ACC112 (cell line): ENCODE results near the gene GRIP1.

Experiments
- H2AFZ ChIP-seq: fragments of 200-600 bp; sonication (generic); one replicate; pipeline ENCODE4 v1.6.0; 2017; ENCODE audit warnings: antibody characterized with exemption, low read length; ENCODE audit not compliant: unreplicated experiment
- H3K27ac ChIP-seq: fragments of 200-600 bp; sonication (generic); 2 replicates; pipeline ENCODE4 v1.5.1; 2014; ENCODE audit warnings: low read depth, mild to moderate bottlenecking, antibody characterized with exemption, low read length, moderate library complexity
- H3K27me3 ChIP-seq: fragments of 200-600 bp; sonication (generic); 2 replicates; pipeline ENCODE4 v1.6.1; 2014; ENCODE audit warnings: mild to moderate bottlenecking, antibody characterized with exemption, low read length, moderate library complexity, mixed read lengths; ENCODE audit not compliant: insufficient read depth
- H3K36me3 ChIP-seq: fragments of 200-600 bp; sonication (generic); 2 replicates; pipeline ENCODE4 v1.6.1; 2016; ENCODE audit warnings: mild to moderate bottlenecking, antibody characterized with exemption, low read length, moderate library complexity, mixed read lengths; ENCODE audit not compliant: insufficient read depth
- H3K4me1 ChIP-seq: fragments of 200-600 bp; sonication (generic); one replicate; pipeline ENCODE4 v1.6.1; 2016; ENCODE audit warnings: low read length, mixed read lengths; ENCODE audit not compliant: insufficient read depth, unreplicated experiment, control insufficient read depth
- H3K4me3 ChIP-seq: fragments of 200-600 bp; sonication (generic); 2 replicates; pipeline ENCODE4 v1.5.1; 2014; ENCODE audit warnings: mild to moderate bottlenecking, low read depth, low read length
- H3K79me2 ChIP-seq: fragments of 200-600 bp; sonication (generic); one replicate; pipeline ENCODE4 v1.6.0; 2016; ENCODE audit warnings: low read length; ENCODE audit not compliant: control insufficient read depth, unreplicated experiment, insufficient read depth

The GRIP1 gene

DNA sequence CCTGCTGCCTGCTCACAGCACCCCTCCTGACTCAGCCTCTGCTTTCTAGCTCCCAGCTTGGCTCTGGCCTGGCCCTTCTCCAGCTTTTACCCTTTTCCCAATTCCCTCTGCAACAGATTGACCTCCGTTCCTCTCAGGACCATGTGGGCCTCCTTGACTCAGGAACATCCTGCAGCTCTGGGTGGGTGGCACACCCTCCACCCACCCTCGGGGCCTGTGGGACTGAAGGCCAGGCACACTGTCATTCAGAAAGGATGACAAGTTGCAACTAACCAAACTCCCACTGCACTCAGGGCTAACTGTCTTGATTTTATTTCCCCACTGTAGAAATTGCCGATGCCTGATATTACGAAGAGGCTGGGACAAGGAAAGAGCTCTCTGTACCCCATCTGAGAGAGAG, 317.2 kb downstream of the GRIP1 start:
- H3K36me3 ChIP-seq, result no peaks in the 10 kb centered on the region
- no peaks in the 10 kb centered on the region for H3K4me1 ChIP-seq
- H3K79me2 ChIP-seq, result no peaks in the 10 kb centered on the region
- no peak overlapping the region for H2AFZ ChIP-seq
- H3K4me3 ChIP-seq, result no peak overlapping the region
- H3K27ac ChIP-seq, result no peak overlapping the region
- 0 out of 2 replicates have a peak, but pooled peaks cover 3% of the 10 kb centered on the region for H3K27me3 ChIP-seq

DNA sequence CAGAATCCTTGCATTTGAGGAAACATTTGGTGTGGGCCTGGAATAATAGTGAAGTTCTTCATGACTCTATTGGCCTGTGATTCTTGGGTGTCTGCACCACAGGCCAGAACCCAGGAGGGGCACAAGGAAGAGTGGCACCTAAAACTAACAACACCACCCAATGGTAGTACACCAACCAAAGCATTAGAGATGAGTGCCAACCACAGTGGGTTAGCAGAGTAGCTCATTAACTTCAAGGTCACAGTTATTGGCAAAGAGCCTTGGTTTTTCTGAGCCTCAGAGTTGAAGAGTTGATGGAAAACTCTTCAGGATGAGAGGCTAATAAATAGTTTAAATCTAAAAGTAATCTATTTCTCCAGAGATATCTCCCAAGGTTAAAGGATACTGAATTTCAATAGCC, 319.6 kb downstream of the GRIP1 start:
- no peaks in the 10 kb centered on the region for H3K79me2 ChIP-seq
- H3K4me3 ChIP-seq, result no peak overlapping the region
- 0 out of 2 replicates have a peak, but pooled peaks cover 3% of the 10 kb centered on the region for H3K27me3 ChIP-seq
- H3K36me3 ChIP-seq, result no peaks in the 10 kb centered on the region
- no peak overlapping the region for H2AFZ ChIP-seq
- H3K4me1 ChIP-seq, result no peaks in the 10 kb centered on the region
- no peak overlapping the region for H3K27ac ChIP-seq

DNA sequence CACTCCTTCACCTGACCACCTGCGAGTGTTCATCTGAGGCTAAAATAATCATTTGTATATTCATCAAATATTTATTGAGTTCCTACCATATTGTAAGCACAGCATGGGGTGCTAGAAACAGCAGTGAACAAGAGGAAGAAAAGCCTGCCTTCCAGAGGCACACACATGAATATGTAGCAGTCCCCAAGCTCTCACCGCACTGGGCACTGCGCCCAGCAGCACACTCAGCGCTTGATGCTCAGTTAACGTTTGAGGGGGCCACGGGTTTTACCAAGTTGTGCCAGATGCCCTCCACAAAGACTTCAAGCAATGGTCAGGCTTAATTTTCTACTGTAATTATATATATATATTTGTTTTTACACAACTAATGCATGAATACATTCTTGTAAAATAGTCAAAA, 324.6 kb downstream of the GRIP1 start:
- H3K27ac ChIP-seq, result no peak overlapping the region
- no peaks in the 10 kb centered on the region for H3K4me1 ChIP-seq
- H3K36me3 ChIP-seq, result no peaks in the 10 kb centered on the region
- no peaks in the 10 kb centered on the region for H3K79me2 ChIP-seq
- no peak overlapping the region for H2AFZ ChIP-seq
- no peak overlapping the region for H3K4me3 ChIP-seq
- no peaks in the 10 kb centered on the region for H3K27me3 ChIP-seq

DNA sequence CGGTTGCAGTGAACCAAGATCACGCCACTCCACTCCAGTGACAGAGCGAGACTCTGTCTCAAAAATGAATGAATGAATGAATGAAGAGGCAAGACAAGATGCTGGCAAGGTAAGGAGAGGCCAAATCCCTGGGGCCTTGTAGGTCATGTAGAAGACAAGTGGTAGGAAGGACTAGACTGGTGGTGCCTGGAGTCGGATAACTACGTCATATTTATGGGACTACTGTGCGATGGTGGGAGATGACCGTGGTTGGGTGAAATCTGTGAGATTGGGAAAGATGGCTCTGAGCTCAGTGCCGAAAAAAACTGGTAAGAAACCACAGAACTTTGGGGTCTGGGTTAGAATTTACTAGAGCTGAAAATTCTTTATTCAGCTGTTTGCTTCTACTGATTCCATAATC, 326.0 kb downstream of the GRIP1 start:
- H3K79me2 ChIP-seq, result no peaks in the 10 kb centered on the region
- H3K36me3 ChIP-seq, result no peaks in the 10 kb centered on the region
- H3K4me1 ChIP-seq, result no peaks in the 10 kb centered on the region
- no peak overlapping the region for H3K27ac ChIP-seq
- H2AFZ ChIP-seq, result no peak overlapping the region
- no peaks in the 10 kb centered on the region for H3K27me3 ChIP-seq
- H3K4me3 ChIP-seq, result no peak overlapping the region

DNA sequence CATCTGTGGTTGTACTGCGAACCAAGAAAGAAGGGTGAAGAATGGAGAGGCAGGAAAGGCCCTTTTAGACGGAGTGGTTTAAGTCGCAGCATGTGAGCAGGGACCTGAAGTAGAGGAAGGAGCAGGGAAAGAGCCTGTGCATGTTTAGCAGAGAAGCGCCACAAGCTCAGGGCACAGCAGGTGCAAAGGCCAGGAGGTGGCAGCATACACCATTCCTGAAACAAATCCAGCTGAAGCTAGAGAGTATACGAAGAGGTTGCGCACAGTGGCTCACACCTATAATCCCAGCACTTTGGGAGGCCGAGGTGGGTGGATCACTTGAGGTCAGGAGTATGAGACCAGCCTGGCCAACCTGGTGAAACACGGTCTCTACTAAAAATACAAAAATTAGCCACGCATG, 326.7 kb downstream of the GRIP1 start:
- no peak overlapping the region for H2AFZ ChIP-seq
- H3K79me2 ChIP-seq, result no peaks in the 10 kb centered on the region

DNA sequence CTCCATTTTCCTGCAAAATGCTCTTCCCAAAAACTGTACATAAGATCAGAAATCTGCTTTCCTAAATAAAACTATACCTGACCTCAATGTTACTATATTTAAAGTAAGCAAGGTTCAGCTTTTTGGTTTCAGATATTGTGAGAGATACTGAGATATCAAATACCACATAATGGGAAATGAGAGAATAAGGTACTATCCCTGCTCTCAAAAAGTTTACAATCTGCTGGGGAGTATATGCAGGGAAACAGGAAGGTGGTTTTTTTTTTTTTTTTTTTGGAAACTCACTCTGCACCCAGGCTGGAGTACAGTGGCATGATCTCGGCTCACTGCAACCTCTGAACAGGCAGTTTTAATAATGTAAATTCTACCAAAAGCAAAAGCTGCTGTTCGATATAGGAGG, 327.6 kb downstream of the GRIP1 start:
- no peaks in the 10 kb centered on the region for H3K79me2 ChIP-seq
- H3K27ac ChIP-seq, result no peak overlapping the region
- H3K36me3 ChIP-seq, result no peaks in the 10 kb centered on the region
- no peak overlapping the region for H2AFZ ChIP-seq
- H3K4me3 ChIP-seq, result no peak overlapping the region
- no peaks in the 10 kb centered on the region for H3K27me3 ChIP-seq
- H3K4me1 ChIP-seq, result no peaks in the 10 kb centered on the region

More for the DNA sequence above, 326.7 kb downstream of the GRIP1 start:
- Histone ChIP-seq H3K27ac (no peak overlapping the region), H3K36me3 (no peaks in the 10 kb centered on the region), H3K4me3 (no peak overlapping the region), H3K27me3 (no peaks in the 10 kb centered on the region), H3K4me1 (no peaks in the 10 kb centered on the region)

DNA sequence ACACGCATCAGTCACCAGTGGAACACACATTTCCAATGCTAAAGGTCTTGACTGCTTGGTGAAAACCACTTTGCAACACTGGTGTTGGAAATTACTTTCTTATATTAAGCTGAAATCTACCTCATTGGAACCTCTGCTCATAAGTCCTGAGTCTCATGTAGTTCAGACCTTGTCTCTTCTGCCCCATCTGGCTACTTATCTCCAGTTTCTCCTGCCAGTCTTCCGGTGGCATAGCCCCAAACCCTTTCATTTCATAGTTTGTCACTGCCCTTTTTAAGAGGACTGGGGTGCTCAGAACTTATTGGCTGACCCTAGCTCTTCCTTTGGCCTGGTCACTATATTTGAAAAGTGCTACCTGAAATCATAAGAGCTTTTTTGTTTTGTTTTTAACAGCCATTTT, 332.9 kb downstream of the GRIP1 start:
- peaks cover 9% of the 10 kb centered on the region; the same call in 1 of the 2 replicates for H3K36me3 ChIP-seq
- no peaks in the 10 kb centered on the region for H3K27me3 ChIP-seq
- no peak overlapping the region for H3K4me3 ChIP-seq
- H3K79me2 ChIP-seq, result no peaks in the 10 kb centered on the region
- no peak overlapping the region for H3K27ac ChIP-seq
- no peaks in the 10 kb centered on the region for H3K4me1 ChIP-seq
- H2AFZ ChIP-seq, result no peak overlapping the region

DNA sequence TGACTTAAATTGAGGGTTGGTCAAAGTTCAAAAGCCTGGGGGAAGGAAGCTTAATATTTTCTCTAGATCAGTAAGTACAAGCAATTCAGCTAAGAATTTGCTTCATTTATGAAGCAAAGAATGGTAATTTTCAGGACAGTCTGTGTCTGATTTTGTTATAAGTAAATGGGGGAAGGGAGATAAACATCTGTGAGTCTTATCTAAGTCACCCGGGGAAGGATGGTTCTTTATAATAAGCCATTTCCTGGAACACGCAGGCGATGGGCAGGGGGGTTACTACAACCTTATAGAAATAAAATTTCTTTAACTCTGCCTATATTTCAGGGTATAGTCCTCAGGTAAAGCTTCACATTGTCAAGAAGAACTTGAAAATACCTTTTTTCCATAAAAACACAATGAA, 333.7 kb downstream of the GRIP1 start:
- Histone ChIP-seq H3K4me3 (no peak overlapping the region), H3K27ac (no peak overlapping the region), H2AFZ (no peak overlapping the region), H3K27me3 (no peaks in the 10 kb centered on the region), H3K4me1 (no peaks in the 10 kb centered on the region), H3K36me3 (peaks cover 9% of the 10 kb centered on the region; the same call in 1 of the 2 replicates), H3K79me2 (no peaks in the 10 kb centered on the region)

DNA sequence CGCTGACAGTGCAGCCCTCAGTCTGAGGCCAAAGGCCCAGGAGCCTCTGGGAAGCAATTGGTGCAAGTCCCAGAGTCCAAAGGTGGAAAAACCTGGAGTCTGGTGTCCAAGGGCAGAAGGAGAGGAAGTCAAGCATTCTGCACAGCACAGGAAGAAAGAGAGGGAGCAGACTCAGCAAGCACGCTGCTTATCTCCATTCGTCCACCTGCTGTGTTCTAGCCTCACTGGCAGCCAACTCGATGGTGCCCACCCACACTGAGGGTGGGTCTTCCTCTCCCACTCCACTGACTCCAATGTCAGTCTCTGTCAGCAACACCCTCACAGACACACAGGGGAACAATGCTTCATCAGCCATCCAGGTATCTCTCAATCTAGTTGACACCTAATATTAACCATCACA, 337.8 kb downstream of the GRIP1 start:
- Histone ChIP-seq H3K4me3 (no peak overlapping the region), H2AFZ (no peak overlapping the region), H3K27me3 (no peaks in the 10 kb centered on the region), H3K4me1 (no peaks in the 10 kb centered on the region), H3K27ac (no peak overlapping the region), H3K36me3 (peaks cover 9% of the 10 kb centered on the region; the same call in 1 of the 2 replicates), H3K79me2 (no peaks in the 10 kb centered on the region)

DNA sequence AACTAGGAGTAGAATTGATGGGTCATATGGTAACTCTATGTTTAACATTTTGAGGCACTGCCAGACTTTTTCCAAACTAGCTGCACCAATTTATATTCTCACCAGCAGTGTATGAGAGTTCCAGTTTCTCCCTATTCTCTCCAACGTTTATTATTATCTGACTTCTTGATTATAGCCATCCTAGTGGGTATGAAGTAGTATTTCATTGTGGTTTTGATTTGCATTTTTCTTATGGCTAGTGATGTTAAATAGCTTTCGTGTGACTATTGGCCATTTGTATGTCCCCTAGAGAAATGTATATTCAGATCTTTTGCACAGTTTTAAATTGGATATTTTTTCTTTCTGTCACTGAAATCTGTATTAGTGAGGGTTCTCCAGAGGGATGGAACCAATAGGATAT, 338.7 kb downstream of the GRIP1 start:
- Histone ChIP-seq H3K27ac (no peak overlapping the region), H3K4me1 (no peaks in the 10 kb centered on the region), H2AFZ (no peak overlapping the region), H3K36me3 (peaks cover 9% of the 10 kb centered on the region; the same call in 1 of the 2 replicates), H3K27me3 (no peaks in the 10 kb centered on the region), H3K4me3 (no peak overlapping the region), H3K79me2 (no peaks in the 10 kb centered on the region)

DNA sequence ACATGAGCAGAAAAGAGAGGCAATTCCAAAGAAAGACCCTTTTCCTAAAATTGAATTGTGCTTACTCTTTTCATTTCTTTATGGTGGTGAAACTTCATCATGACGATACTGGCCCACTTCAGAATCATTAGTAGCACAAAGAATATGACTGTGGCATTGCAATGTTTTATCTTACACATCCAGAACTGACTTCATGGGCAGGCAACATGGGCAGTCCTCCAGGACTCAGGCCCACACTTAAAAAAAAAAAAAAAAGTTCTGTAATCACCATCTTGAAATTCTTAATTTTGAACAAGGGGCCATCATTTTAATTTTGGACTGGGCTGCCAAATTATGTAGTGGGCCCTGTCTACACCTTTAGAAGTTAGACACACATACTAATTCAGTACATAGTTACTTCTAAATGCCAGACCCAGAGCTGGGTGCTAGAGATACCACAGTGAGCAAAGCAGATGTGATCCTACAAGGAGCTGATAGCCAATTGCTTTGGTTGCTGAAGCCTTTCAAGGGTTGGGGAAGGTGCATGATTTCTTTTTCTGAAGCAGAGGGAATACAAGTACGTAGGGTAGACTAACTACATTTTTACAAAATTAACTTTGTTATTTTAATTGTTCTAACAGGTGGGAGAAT, 341.4 kb downstream of the GRIP1 start:
- H2AFZ ChIP-seq, result no peak overlapping the region
- no peak overlapping the region for H3K4me3 ChIP-seq
- H3K36me3 ChIP-seq, result peaks cover 9% of the 10 kb centered on the region; the same call in 1 of the 2 replicates
- H3K79me2 ChIP-seq, result no peaks in the 10 kb centered on the region
- H3K4me1 ChIP-seq, result no peaks in the 10 kb centered on the region
- no peak overlapping the region for H3K27ac ChIP-seq
- H3K27me3 ChIP-seq, result no peaks in the 10 kb centered on the region
